ENCODE results near the gene RIMS3. TPM values are rescaled to one million over a fixed set of nuclear protein-coding genes. Genes with fewer than 3 reads are reported as not detected.

RIMS3 gene
- total and polyA plus RNA-seq, 2 donors from 2014 or later = 1.6 to 6.2 TPM

GRCh38 chr1:40687059-40687458 is 21.6 kb upstream of the RIMS3 start:
- H3K27me3 ChIP-seq (ENCODE audit: control insufficient read depth, insufficient read depth, low read length) = no peaks in the 10 kb centered on the region
- H3K9me3 ChIP-seq (ENCODE audit: control insufficient read depth in 2 of 3, insufficient read depth in 1 of 3, low read length in 3 of 3) = no peaks in the 10 kb centered on the region
- H3K36me3 ChIP-seq (ENCODE audit: control insufficient read depth in 2 of 3, insufficient read depth in 3 of 3, low read length in 3 of 3) = no peaks in the 10 kb centered on the region
- H3K4me3 ChIP-seq (ENCODE audit: low read length in 3 of 3) = no peak overlapping the region
- no peak for TF ChIP-seq CTCF (IDR thresholded peaks at IDR 0.05; ENCODE audit: borderline replicate concordance, extremely low read depth, insufficient read depth)
- intact Hi-C loops (cut with DNase I) = no loop called here
- no peak overlapping the region for H3K27ac ChIP-seq (ENCODE audit: low read depth in 2 of 2, low read length in 2 of 2)
- DNase-seq (no peak), FAIRE-seq (no peak)
- H3K9ac ChIP-seq (ENCODE audit: low read length in 3 of 3) = no peak overlapping the region
- peaks cover 0 to 3% (median 0%) of the 10 kb centered on the region in 3 donors for H3K4me1 ChIP-seq (ENCODE audit: control insufficient read depth in 2 of 3, insufficient read depth in 2 of 3, low read depth in 1 of 3, low read length in 3 of 3)

DNA sequence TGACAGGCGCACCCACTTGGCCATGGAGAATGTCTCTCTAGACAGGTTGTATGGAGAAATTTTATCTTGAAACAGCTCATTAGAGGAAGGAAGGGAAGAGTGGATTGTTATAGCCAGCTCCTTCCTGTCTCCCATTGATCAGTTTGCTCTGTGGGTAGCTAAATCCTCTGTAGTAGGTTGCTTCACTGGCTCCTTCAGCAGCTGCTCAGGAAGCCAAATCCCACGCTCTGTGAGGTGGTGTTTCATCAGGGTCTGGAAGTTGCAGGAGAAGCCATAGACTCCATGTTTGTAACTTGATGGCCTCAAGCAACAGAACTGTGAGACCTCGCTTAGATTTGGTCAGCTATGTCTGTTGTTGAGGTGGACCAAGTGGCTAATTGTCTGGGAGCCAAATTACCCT is 19.2 kb upstream of the RIMS3 start:
- no peak for FAIRE-seq
- H3K9ac ChIP-seq (ENCODE audit: low read length in 3 of 3) = no peak overlapping the region
- no peaks in the 10 kb centered on the region for H3K27me3 ChIP-seq (ENCODE audit: control insufficient read depth, insufficient read depth, low read length)
- H3K27ac ChIP-seq (ENCODE audit: low read depth in 2 of 2, low read length in 2 of 2) = no peak overlapping the region
- TF ChIP-seq CTCF (IDR thresholded peaks at IDR 0.05; ENCODE audit: borderline replicate concordance, extremely low read depth, insufficient read depth) = no peak
- intact Hi-C loops (cut with DNase I) = no loop called here
- no peak overlapping the region for H3K4me3 ChIP-seq (ENCODE audit: low read length in 3 of 3)
- no peaks in the 10 kb centered on the region for H3K36me3 ChIP-seq (ENCODE audit: control insufficient read depth in 2 of 3, insufficient read depth in 3 of 3, low read length in 3 of 3)
- H3K9me3 ChIP-seq (ENCODE audit: control insufficient read depth in 2 of 3, insufficient read depth in 1 of 3, low read length in 3 of 3) = no peaks in the 10 kb centered on the region
- H3K4me1 ChIP-seq (ENCODE audit: control insufficient read depth in 2 of 3, insufficient read depth in 2 of 3, low read depth in 1 of 3, low read length in 3 of 3) = no peaks in the 10 kb centered on the region
- DNase-seq = no peak

- Histone ChIP-seq H3K4me3 (ENCODE audit: low read length in 3 of 3) (no peak overlapping the region), H3K9me3 (ENCODE audit: control insufficient read depth in 2 of 3, insufficient read depth in 1 of 3, low read length in 3 of 3) (no peaks in the 10 kb centered on the region), H3K9ac (ENCODE audit: low read length in 3 of 3) (no peak overlapping the region), H3K27ac (ENCODE audit: low read depth in 2 of 2, low read length in 2 of 2) (no peak overlapping the region), H3K27me3 (ENCODE audit: control insufficient read depth, insufficient read depth, low read length) (no peaks in the 10 kb centered on the region), H3K36me3 (ENCODE audit: control insufficient read depth in 2 of 3, insufficient read depth in 3 of 3, low read length in 3 of 3) (no peaks in the 10 kb centered on the region), H3K4me1 (ENCODE audit: control insufficient read depth in 2 of 3, insufficient read depth in 2 of 3, low read depth in 1 of 3, low read length in 3 of 3) (no peaks in the 10 kb centered on the region)
- no peak for FAIRE-seq
- intact Hi-C loops (cut with DNase I) = no loop called here
- DNase-seq = no peak
- no peak for TF ChIP-seq CTCF (IDR thresholded peaks at IDR 0.05; ENCODE audit: borderline replicate concordance, extremely low read depth, insufficient read depth)
These were observed 13.9 kb upstream of the RIMS3 start for GRCh38 chr1:40679165-40679953.
